Heart right ventricle (tissue), 16 donors: ENCODE data around the gene ARHGAP23. TPM values are rescaled to one million over a fixed set of nuclear protein-coding genes. Genes with fewer than 3 reads are reported as not detected.
A peak's percentile ranks its signal among the peaks of the same experiment; 100 is the strongest.

Experiments
- ATAC-seq, 8 donors: fragments of 200-7000 bp; cut with Tn5 transposase; one replicate each; pipeline ENCODE4 v1.9.1; 2020; ENCODE audit warnings: mild to moderate bottlenecking in 8 of 8, moderate library complexity in 8 of 8, moderate number of reproducible peaks in 1 of 8
- DNase-seq, 2 donors: peaks; one replicate each; pipeline ENCODE4 v3.0.0-alpha.2; 2020
- H3K27ac ChIP-seq, 10 donors: fragments of 200-600 bp; sonication (generic) in 2 of 10; one replicate each; pipeline versions ENCODE4 v1.5.0 to v1.8.0; 2020 to 2022; ENCODE audit warnings: mild to moderate bottlenecking in 3 of 10
- H3K27me3 ChIP-seq, 7 donors: fragments of 200-600 bp; one replicate each; pipeline ENCODE4 v1.8.0; 2021 to 2022; ENCODE audit warnings: mild to moderate bottlenecking in 2 of 7
- H3K36me3 ChIP-seq, 9 donors: fragments of 200-600 bp; sonication (generic) in 1 of 9; one replicate each; pipeline versions ENCODE4 v1.5.0 to v1.8.0; 2020 to 2022; ENCODE audit warnings: mild to moderate bottlenecking in 2 of 9
- H3K4me1 ChIP-seq, 9 donors: fragments of 200-600 bp; sonication (generic) in 1 of 9; one replicate each; pipeline versions ENCODE4 v1.5.0 to v1.8.0; 2020 to 2022; ENCODE audit warnings: mild to moderate bottlenecking in 4 of 9
- H3K4me3 ChIP-seq, 10 donors: fragments of 200-600 bp; sonication (generic) in 2 of 10; one replicate each; pipeline versions ENCODE4 v1.5.0 to v1.8.0; 2020 to 2022; ENCODE audit warnings: mild to moderate bottlenecking in 7 of 10, moderate library complexity in 2 of 10
- H3K9me3 ChIP-seq, 11 donors: fragments of 200-600 bp in 10 of 11; sonication (generic) in 2 of 11; one replicate each; pipeline versions ENCODE4 v1.5.0 to v1.8.0; 2013 to 2022; ENCODE audit warnings: mild to moderate bottlenecking in 2 of 11, control low read depth in 1 of 11, moderate library complexity in 1 of 11
- WGBS, 2 donors: extraction: QIAGEN DNeasy Blood & Tissue Kit; methylation state at CpG; one replicate each; pipeline ENCODE4 v1.1.7; 2013; ENCODE audit warnings: inconsistent platforms in 1 of 2; 5-methylcytosine and 5-hydroxymethylcytosine counted together
- intact Hi-C, 10 donors: fragments of 100-400 bp; cut with DNase I; formaldehyde crosslinking; loops; one replicate each; pipeline versions ENCODE4 v1.11.1 to v1.14.2; 2022
- polyA plus RNA-seq, 2 donors: library from polyadenylated mRNA; stranded (reverse); fragments of 200-250 nt; gene quantifications; one replicate each; pipeline ENCODE4 v1.2.3, GENCODE V29; 2013
- total RNA-seq, 10 donors: library from RNA; stranded (reverse); fragmentation: NEBNext Ultra II Directional in 3 of 10; extraction: Animal tissue kit (Norgen Biotek cat#: 25700) in 3 of 10; gene quantifications; one replicate each; pipeline versions ENCODE4 v1.2.1 to v1.2.4, GENCODE V29; 2021 to 2023
- TF ChIP-seq, protein P1 (sequence below), 9 donors: fragments of 200-600 bp; sonication (generic) in 2 of 9; IDR thresholded peaks; one replicate each; pipeline versions ENCODE4 v1.5.0 to v1.8.0; 2021 to 2022; ENCODE audit warnings: antibody characterized with exemption in 9 of 9, mild to moderate bottlenecking in 5 of 9, moderate library complexity in 1 of 9
- donor health status: Arrhythmogenic right ventricular cardiomyopathy.
- donor health status: ischemic (EF 13 %, LVEDD 7.1; RV severe dilation, severe dysfunction).
- donor health status: healthy with polysubstance abuse.
- donor health status: DM: no; HTN: yes; CAD: no.
- donor health status: DM: no; HTN: no; CAD: no.
- donor health status: ischemic (EF 25% LVEDD 6.9; RV normal size, moderate dysfunction).
- donor health status: ischemic (EF 25% LVEDD 5.7; RV mildly dilated, moderate dysfunction).
- donor health status: healthy.
- donor health status: DM: yes; HTN: yes; CAD: no.
- donor health status: Ischemic cardiomyopathy.
- donor health status: ischemic (EF 35%, LVEDD 5.7; RV mildly dilated, moderate dysfunction).
- donor health status: nonischemic (EF 11% LVEDD 7.7; RV severe dilation, severe dysfunction).
- donor health status: DM: yes; HTN: yes; CAD: no.
- donor health status: PGD.
- donor health status: ischemic (EF 29% LVEDD 5.4; RV normal size, mild dysfunction).
- donor health status: nonischemic (EF 23%, LVEDD 6.1; RV moderate dilation, normal function).

Gene ARHGAP23
- total and polyA plus RNA-seq, 12 donors = 31.5 to 78.4 (median 63.1) TPM

DNA sequence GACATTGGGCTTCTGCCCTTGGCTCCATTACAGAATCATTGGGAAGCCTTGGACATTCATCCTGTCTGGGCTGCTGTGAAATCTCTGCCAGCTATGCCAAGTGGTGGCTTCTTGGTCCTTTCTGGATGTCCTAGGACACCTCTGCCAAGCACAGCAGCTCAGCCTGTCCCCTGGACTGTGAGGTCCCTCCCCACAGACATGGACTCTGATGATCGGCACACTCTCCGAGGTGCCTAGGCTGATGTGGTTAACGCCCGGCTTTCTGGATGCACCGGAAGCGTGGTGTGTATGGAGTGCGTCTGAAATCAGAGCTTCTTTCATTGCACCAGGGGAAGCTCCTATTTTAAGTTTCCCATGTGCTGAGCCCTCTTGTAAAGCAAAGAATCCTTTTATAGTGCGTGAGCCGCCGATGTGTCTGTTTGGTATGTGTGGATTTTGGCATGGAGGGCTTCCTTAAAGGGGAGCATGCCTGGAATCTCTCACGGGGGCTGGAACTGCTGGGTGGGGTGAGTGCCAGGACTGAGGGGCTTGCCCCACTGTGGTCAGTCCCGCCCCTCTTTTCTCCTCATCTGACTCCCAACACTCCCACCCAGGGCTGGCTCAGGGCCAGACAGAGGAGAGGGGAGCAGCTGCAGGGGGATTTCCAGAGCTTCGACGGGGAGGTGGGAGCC lies 7.0 kb upstream of the ARHGAP23 start:
- no peaks in the 10 kb centered on the region for H3K36me3 ChIP-seq
- ATAC-seq (peak in 6 of 8 donors; percentile 7 to 50 (median 19)), DNase-seq (no peak)
- peaks cover 0 to 56% (median 23%) of the 10 kb centered on the region in 7 donors for H3K27me3 ChIP-seq
- H3K4me1 ChIP-seq = peaks cover 10 to 63% (median 48%) of the 10 kb centered on the region in 9 donors
- H3K27ac ChIP-seq = peak overlapping the region in 7 of 10 donors; percentile 15 to 90 (median 71)
- H3K9me3 ChIP-seq = no peaks in the 10 kb centered on the region
- H3K4me3 ChIP-seq = peak overlapping the region in 1 of 10 donors; percentile 10
- intact Hi-C loops = loop anchor here in 8 of 10 donors (5.0 to 10.0 kb wide), 6 partner anchors 61 to 246 kb away; no protein-coding TSS in a partner anchor
- TF ChIP-seq, protein P1, sequence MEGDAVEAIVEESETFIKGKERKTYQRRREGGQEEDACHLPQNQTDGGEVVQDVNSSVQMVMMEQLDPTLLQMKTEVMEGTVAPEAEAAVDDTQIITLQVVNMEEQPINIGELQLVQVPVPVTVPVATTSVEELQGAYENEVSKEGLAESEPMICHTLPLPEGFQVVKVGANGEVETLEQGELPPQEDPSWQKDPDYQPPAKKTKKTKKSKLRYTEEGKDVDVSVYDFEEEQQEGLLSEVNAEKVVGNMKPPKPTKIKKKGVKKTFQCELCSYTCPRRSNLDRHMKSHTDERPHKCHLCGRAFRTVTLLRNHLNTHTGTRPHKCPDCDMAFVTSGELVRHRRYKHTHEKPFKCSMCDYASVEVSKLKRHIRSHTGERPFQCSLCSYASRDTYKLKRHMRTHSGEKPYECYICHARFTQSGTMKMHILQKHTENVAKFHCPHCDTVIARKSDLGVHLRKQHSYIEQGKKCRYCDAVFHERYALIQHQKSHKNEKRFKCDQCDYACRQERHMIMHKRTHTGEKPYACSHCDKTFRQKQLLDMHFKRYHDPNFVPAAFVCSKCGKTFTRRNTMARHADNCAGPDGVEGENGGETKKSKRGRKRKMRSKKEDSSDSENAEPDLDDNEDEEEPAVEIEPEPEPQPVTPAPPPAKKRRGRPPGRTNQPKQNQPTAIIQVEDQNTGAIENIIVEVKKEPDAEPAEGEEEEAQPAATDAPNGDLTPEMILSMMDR (IDR thresholded peaks at IDR 0.05) = no peak
- WGBS, 2 donors = 6 to 7% methylated on average over 14 of the region's 14 CpGs

DNA sequence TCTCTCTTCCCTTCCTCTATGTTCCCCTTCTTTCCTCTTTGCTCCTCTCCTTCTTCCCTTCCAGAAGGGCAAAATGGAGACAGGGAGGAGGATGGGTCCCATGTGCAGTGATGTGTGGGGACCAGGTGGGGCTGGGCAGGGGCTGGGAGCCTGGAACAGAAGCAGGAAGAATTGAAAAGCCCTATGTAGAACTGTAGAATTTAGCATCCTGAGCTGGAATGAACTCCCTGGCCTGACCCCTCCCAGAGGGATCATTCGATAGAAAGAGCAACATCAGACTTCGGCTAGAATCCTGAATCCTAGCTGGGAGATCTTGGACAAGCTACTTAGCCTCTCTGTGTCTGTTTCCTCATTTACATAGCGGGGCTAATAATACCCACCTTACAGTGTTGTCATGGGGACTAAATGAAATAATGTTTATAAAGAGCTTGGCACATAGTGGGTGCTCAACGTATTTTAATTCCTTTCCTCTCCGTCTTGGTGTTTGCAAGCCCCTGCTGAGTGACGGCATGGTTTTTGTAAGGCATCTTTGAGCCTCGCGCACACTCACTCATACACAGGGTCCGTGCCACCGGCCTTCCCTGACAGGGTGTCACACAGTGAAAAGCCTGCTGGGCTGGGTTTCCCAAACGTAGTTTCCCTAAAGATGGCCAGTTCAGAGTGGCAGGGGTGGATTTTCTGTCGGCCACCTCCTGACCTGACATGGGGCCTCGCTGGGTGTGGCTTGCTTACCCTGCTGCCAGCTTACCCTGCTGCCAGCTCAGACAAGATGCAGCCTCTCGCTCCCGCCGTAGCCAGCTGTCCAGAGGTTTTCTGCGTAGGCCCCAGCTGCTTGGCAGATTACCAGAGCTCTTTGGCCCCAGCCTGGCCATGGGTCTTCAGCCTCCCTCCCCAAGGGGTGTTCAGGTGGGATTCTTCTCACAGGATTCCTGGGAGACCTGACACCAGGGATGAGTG lies 6.1 kb upstream of the ARHGAP23 start:
- no peaks in the 10 kb centered on the region for H3K9me3 ChIP-seq
- WGBS, 2 donors = 48 to 57% methylated on average over 17 of the region's 17 CpGs
- no peaks in the 10 kb centered on the region for H3K36me3 ChIP-seq
- TF ChIP-seq, protein P1 (IDR thresholded peaks at IDR 0.05) = no peak
- peaks cover 12 to 71% (median 57%) of the 10 kb centered on the region in 9 donors for H3K4me1 ChIP-seq
- peak in 3 of 8 donors; percentile 12 to 25 (median 21) for ATAC-seq
- no peak for DNase-seq
- H3K27me3 ChIP-seq = peaks cover 0 to 51% (median 18%) of the 10 kb centered on the region in 7 donors
- no peak overlapping the region for H3K4me3 ChIP-seq
- intact Hi-C loops = loop anchor here in 8 of 10 donors (2.0 to 10.0 kb wide), 7 partner anchors 60 to 245 kb away; no protein-coding TSS in a partner anchor
- H3K27ac ChIP-seq = peak overlapping the region in 6 of 10 donors; percentile 15 to 90 (median 72)

DNA sequence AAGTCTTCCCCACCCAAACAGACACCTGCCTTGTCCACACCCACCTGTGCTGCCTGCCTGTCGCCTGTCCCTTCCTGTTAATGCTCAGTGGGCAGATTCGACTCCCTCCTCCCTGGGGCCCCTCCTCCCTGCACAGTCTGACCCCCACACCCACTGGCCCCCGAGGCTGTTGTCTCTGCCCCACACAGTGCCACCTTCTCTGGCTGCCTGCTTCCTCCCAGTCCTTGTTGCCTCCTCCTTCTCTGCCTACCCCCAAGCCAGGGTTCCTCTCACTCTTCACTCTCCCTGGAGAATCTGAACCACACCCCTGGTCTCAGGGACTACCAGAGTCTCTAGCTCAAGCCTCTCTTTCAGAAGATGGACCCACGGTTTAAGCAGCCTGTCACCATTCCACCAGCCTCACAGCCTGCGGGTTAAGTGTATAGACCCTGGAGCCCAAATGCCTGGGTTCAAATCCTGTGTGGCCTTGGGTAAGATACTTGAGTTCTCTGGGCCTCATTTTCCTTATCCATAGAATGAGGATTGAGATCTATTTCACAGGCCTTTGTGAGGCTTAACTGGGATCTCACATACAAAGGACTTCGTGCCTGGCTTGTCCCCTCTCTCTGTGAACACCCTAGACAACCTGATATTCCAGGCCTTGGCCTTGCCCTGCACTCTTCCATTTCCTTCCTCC lies 3.8 kb upstream of the ARHGAP23 start:
- DNase-seq (no peak), ATAC-seq (no peak)
- Histone ChIP-seq H3K9me3 (no peaks in the 10 kb centered on the region), H3K4me1 (peaks cover 19 to 79% (median 66%) of the 10 kb centered on the region in 9 donors), H3K4me3 (no peak overlapping the region), H3K27ac (peak overlapping the region in 9 of 10 donors; percentile 61 to 100 (median 80)), H3K36me3 (no peaks in the 10 kb centered on the region), H3K27me3 (peaks cover 0 to 28% (median 0%) of the 10 kb centered on the region in 7 donors)
- TF ChIP-seq, protein P1 (IDR thresholded peaks at IDR 0.05) = no peak
- WGBS, 2 donors = 66 to 75% methylated on average over 6 of the region's 6 CpGs
- intact Hi-C loops = loop anchor here in 8 of 10 donors (2.0 to 10.0 kb wide), 7 partner anchors 18 to 243 kb away; no protein-coding TSS in a partner anchor
